LNCAP (cell line): ENCODE results near the gene ELP4.

Experiments used
- TF ChIP-seq, protein P1 (sequence below): fragments of 450-650 bp; IDR thresholded peaks from 2 replicates; pipeline ENCODE4 v1.5.1; 2017; ENCODE audit warnings: mild to moderate bottlenecking

The ELP4 gene

DNA sequence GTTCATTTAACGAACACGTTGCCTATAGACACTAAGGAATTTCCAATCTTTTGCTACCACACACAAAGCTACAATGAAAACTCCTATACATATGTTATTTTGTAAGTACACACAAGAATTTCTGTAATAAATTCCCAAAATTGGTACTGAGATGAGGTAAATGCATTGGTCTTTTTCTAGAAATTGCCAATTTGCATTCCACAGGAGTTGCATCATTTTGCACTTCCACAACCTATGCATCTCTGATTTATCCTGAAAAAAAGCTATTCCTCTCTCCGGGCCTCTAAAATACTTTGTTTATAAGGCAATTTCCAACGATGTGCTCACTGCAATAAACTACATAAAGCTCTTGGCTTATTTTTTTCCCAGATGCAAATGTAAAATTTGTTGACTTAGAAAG lies 25.1 kb upstream of the ELP4 start:
- TF ChIP-seq, protein P1, sequence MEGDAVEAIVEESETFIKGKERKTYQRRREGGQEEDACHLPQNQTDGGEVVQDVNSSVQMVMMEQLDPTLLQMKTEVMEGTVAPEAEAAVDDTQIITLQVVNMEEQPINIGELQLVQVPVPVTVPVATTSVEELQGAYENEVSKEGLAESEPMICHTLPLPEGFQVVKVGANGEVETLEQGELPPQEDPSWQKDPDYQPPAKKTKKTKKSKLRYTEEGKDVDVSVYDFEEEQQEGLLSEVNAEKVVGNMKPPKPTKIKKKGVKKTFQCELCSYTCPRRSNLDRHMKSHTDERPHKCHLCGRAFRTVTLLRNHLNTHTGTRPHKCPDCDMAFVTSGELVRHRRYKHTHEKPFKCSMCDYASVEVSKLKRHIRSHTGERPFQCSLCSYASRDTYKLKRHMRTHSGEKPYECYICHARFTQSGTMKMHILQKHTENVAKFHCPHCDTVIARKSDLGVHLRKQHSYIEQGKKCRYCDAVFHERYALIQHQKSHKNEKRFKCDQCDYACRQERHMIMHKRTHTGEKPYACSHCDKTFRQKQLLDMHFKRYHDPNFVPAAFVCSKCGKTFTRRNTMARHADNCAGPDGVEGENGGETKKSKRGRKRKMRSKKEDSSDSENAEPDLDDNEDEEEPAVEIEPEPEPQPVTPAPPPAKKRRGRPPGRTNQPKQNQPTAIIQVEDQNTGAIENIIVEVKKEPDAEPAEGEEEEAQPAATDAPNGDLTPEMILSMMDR, result no peak

- TF ChIP-seq, protein P1, result peak; percentile 55
These were observed 21.7 kb upstream of the ELP4 start for GRCh38 chr11:31487848-31488247.

DNA sequence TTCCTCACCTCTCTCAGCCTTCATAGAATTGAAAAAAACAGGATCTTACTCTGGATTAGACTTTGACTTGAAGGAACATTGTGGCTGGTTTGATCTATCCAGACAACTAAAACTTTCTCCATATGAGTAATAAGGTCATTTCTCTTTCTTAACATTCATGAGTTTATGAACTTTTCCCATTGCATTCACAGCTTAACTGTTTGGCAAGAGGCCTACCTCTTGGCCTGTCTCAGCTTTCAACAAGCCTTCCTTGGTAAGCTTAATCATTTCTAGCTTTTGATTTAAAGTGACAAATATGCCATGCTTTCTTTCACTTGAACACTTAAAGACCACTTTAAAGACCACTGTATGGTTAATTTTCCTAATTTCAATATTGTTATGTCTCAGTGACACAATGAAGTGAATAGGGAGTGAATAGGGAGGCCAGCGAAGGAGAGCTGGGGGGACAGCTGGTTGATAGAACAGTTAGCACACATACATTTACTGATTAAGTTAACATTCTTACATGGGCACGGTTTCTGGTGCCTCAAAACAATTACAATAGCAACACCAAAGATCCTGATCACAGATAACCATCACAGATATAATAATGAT lies 17.1 kb upstream of the ELP4 start:
- TF ChIP-seq, protein P1, result no peak

GRCh38 chr11:31493235-31493634 lies 16.3 kb upstream of the ELP4 start:
- TF ChIP-seq, protein P1, result no peak

GRCh38 chr11:31499576-31500178 lies 9.9 kb upstream of the ELP4 start:
- TF ChIP-seq, protein P1, result no peak

DNA sequence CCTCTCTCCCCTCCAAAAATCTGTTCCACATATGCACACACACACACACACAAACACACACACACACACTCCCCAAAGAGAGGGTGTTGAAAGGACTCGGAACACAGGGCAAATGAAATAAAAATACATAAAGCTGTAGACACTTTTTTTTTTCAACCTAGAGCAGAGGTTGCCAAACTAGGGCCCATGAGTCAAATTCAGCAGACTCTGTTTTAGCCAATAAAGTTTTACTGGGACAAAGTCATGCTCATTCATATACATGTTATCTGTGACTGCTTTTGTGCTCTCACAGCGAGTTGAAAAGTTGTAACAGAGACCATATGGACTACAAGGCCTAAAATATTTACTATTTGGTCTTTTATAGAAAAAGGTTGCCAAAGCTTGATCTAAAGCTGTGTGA lies 9.0 kb upstream of the ELP4 start:
- TF ChIP-seq, protein P1, result no peak

DNA sequence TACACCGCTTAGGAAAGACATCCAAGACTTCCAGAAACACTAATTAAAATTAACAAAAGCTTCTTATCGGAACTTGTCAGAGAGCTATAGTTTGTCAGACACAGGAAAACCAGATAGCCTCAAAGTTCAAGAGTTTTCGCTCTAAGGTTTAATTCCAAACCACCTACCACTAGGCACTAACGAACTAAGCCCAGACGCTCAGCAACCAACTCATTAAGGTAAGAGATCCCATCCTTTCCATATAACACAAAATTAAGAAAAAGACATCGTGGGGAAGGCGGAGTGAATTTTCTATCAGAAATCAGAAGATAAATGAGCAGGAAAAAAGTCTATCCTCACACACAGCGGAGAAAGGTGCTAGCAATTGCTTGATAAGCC lies 527 bp upstream of the ELP4 start:
- TF ChIP-seq, protein P1, result no peak

GRCh38 chr11:31512117-31512516 lies 2.5 kb downstream of the ELP4 start:
- TF ChIP-seq, protein P1, result no peak
